Mucosa of stomach (tissue), 1 donor: ENCODE data around the gene PITPNM2.

ENCODE experiments used
- H3K27me3 ChIP-seq: one replicate; pipeline ENCODE4 v1.7.0; 2013; ENCODE audit warnings: mild to moderate bottlenecking, low read length; ENCODE audit not compliant: control insufficient read depth, insufficient read depth
- H3K36me3 ChIP-seq: one replicate; pipeline ENCODE4 v1.7.0; 2013; ENCODE audit warnings: low read length; ENCODE audit not compliant: control insufficient read depth, insufficient read depth
- H3K4me1 ChIP-seq: one replicate; pipeline ENCODE4 v1.7.0; 2013; ENCODE audit warnings: mild to moderate bottlenecking, low read length; ENCODE audit not compliant: control insufficient read depth, insufficient read depth
- H3K4me3 ChIP-seq: one replicate; pipeline ENCODE4 v1.7.0; 2013; ENCODE audit warnings: low read length
- H3K9ac ChIP-seq: one replicate; pipeline ENCODE4 v1.7.0; 2013; ENCODE audit warnings: mild to moderate bottlenecking, low read length, moderate library complexity
- H3K9me3 ChIP-seq: one replicate; pipeline ENCODE4 v1.7.0; 2013; ENCODE audit warnings: mild to moderate bottlenecking, low read length, moderate library complexity; ENCODE audit not compliant: control insufficient read depth
- donor health status: Pancreatic carcinoma.

Gene PITPNM2

DNA sequence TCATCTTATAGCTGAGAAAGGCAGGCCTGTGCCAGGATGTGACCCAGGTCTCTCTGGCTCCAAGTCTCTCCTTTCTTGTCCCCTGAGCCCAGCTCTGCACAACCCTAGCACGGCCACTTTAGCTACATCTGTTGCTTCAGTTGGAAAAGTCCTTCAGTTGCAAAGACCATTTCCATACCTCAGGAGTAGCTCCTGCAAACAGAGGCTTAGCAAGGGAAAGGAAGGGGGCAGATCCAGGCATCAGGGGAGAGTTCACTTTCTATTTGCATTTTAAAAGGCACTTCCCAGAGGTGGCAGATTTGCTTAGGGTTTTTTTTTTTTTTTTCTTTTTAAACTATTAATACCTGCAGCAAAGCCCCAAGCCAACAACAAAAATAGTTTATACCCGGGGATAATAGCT lies 3.0 kb upstream of the PITPNM2 start:
- Histone ChIP-seq H3K4me1 (peaks cover 15% of the 10 kb centered on the region), H3K27me3 (peaks cover 15% of the 10 kb centered on the region), H3K4me3 (no peak overlapping the region), H3K9ac (no peak overlapping the region), H3K9me3 (no peaks in the 10 kb centered on the region), H3K36me3 (no peaks in the 10 kb centered on the region)

DNA sequence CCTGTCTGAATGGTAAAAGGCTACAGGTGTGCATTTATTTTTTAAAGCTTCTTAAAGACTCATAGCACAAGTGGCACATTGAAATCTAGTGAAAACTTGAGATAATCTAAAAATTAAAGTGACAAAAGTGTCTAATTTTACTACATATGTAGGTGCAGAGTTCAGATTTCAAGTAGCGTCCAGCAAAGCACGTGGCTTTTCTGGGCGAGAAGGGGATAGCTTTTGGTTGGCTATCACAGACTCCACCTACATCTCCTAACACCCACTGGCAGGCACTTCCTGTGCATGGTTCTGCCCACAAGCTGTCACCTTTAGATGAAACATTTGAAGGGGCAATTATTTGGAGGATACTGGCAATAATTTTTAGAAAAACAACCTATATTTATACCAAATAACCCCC lies 1.9 kb upstream of the PITPNM2 start:
- Histone ChIP-seq H3K4me1 (peaks cover 15% of the 10 kb centered on the region), H3K36me3 (no peaks in the 10 kb centered on the region), H3K27me3 (peaks cover 15% of the 10 kb centered on the region), H3K4me3 (no peak overlapping the region), H3K9ac (no peak overlapping the region), H3K9me3 (no peaks in the 10 kb centered on the region)

DNA sequence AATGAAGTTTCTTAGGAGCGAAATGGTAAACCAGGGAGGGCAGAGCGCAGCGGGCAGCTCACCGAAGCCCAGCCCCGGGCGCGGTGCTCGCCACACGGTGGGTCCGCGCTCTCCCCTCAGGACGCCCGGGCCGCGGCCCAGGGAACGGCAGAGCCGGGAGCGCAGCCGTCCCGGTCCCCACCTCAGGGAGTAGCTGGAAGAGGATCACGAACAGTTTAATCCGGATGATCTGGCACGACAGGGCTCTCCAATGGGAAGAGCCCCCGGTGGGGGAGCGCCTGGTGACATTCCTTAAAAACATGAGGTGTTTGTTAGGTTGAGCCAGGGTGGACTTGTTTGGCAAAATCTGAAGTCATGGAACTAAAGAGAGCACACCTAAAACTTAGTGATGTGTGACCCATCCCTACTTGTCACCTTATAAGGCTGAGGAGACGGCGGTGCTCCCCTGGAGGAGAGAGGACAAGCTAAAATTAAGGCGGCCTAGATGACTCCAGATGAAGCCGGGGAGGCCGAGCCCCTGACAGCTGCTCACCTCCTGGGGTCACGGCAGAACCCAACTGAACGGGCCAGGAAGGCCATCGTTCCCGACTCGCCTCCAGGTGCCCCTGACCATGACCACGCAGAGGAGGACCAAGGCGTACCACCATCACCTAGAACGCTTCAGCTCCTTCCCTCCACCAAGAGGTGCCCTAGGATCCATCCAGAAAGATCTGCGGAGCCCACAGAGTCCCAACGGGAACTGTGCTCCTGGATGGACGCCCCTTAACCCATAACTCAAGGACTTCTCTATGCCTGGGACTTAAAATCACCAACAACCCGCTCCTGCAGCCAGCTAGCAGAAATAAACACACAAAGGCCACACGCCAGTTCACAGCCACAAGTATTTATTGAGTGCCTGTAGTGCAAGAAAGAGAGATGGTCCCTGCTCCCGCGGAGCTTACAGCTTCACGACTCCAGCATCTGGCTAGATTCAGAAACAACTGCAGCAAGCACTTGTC lies 866 bp upstream of the PITPNM2 start:
- peaks cover 15% of the 10 kb centered on the region for H3K27me3 ChIP-seq
- peak overlapping the region; percentile 9 for H3K4me3 ChIP-seq
- H3K4me1 ChIP-seq, result peaks cover 15% of the 10 kb centered on the region
- H3K9ac ChIP-seq, result peak overlapping the region; percentile 70
- H3K36me3 ChIP-seq, result no peaks in the 10 kb centered on the region
- H3K9me3 ChIP-seq, result no peaks in the 10 kb centered on the region

DNA sequence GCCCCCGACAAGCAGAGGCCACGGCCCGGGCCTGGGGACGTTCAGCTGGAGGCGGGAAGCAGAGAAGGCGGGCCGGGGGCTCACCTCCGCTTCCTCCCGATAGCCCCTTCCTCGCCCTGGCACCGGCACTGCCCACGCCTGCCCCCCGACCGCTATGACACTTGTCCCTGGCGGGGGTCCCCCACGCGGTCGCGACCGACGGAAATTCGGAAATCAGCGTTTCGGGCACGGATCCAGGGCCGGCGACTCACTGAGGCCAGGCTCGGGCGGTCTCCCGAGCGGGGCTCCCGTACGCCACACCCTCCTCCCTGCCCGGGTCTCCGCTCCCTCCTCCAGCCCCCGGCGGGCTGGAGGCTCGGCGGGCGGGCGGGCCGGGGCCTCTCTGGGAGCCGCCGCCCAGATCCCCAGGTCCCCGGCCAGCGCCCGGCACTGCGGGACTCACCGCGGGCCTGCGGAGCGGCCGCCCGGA lies 581 bp downstream of the PITPNM2 start:
- no peak overlapping the region for H3K4me3 ChIP-seq
- no peaks in the 10 kb centered on the region for H3K36me3 ChIP-seq
- peak overlapping the region; percentile 48 for H3K9ac ChIP-seq
- H3K27me3 ChIP-seq, result peaks cover 15% of the 10 kb centered on the region
- H3K4me1 ChIP-seq, result peaks cover 15% of the 10 kb centered on the region
- H3K9me3 ChIP-seq, result no peaks in the 10 kb centered on the region

DNA sequence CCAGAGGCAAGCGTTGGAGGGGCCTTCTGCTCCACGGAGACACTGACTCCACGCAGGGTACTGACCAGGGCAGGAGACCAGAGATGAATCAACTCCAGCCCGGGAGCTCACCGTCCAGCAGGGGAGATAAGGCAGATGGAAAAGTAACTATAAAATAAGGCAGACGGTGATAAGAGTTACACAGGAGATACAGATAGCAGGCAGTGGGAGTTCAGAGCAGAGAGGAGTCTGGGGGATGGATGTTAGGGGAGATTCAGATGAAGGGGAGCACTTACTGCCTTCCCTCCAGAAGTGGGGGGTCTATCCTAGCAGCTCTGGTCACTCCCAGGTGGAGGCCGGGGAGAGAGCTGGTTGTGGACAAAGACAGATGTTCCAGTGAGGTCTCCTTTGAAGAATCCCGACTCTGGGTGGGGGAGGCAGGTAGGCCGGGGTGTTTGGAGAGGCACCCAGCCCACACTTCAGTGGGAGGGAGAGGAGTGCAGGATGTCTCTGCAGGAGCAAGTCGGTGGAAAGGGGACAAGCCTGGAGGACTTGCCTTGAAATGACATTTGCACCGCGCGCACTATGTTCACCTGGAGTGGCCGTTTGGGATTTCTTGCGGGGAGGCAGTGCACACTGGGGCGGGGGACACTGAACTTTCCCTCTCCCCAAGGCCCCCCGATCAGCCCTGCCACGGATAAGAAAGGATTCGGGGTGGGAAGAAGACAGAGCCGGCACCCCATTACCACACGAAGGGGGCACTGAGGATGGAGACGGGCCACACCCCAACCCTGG lies 1.2 kb downstream of the PITPNM2 start:
- Histone ChIP-seq H3K4me3 (no peak overlapping the region), H3K36me3 (no peaks in the 10 kb centered on the region), H3K9me3 (no peaks in the 10 kb centered on the region), H3K27me3 (peaks cover 15% of the 10 kb centered on the region), H3K4me1 (peaks cover 15% of the 10 kb centered on the region), H3K9ac (peak overlapping the region; percentile 48)

DNA sequence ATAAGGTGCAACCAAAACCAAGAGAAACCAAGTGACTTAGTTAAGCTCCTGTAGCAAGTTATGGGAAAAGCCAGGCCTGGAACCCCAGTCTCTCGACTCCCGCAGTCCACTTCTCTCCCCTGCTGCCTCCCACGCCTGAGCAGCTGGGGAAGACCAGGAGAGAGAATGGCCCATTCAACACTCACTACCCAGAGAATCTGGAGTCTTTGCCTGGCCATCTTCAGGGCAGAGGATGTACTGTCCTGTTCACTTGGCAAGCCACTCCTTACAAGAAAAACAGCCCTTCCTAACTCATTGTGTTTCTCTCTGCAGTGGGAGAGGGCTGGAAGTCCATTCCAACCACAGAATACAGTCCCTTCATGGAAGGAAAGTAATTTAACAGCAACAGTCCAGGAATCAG lies 1.8 kb downstream of the PITPNM2 start:
- no peak overlapping the region for H3K9ac ChIP-seq

DNA sequence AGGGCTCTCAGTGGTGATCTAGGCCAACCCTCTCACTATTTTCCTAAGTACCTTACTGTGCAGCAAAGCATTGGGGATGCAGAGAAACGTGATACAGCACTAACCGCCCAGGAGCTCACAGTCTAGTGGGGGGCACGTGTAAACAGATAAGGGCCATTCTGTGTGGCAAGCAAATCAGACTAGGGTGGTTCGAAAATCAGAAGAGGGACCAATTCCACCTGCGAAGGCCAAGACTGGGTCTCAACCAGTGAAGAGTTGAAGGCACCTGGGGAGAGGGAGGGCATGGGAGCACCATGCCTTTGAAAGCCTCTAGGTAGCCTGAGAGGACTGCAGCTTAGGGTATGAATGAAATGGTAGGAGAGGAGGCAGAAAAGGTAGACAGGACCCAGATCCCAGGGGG lies 2.2 kb downstream of the PITPNM2 start:
- Histone ChIP-seq H3K4me3 (no peak overlapping the region), H3K4me1 (peaks cover 15% of the 10 kb centered on the region), H3K9ac (no peak overlapping the region), H3K27me3 (peaks cover 15% of the 10 kb centered on the region), H3K36me3 (no peaks in the 10 kb centered on the region), H3K9me3 (no peaks in the 10 kb centered on the region)

More for the DNA sequence above, 1.8 kb downstream of the PITPNM2 start:
- no peaks in the 10 kb centered on the region for H3K9me3 ChIP-seq
- H3K4me3 ChIP-seq, result no peak overlapping the region
- H3K4me1 ChIP-seq, result peaks cover 15% of the 10 kb centered on the region
- H3K27me3 ChIP-seq, result peaks cover 15% of the 10 kb centered on the region
- no peaks in the 10 kb centered on the region for H3K36me3 ChIP-seq

DNA sequence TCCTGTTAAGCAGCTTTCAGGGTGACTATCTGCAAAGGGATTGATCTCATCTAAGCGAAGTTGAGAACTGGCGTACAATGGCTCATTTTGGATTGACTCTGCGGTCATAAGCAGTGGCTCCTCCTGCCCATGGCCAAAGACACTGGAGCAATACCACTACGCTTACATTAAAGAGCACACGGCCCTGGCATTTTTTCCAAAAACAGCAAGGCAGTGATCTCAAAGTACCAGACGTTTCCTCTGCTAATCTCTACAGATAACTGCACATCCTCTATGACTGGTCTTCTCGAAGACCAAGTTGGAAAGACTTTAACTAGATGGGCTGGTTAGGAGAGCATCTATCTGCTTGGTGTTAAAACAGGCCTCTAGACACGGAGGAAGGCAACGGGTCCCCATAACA lies 2.7 kb downstream of the PITPNM2 start:
- H3K4me1 ChIP-seq, result peaks cover 19% of the 10 kb centered on the region
- no peaks in the 10 kb centered on the region for H3K36me3 ChIP-seq
- no peak overlapping the region for H3K4me3 ChIP-seq

DNA sequence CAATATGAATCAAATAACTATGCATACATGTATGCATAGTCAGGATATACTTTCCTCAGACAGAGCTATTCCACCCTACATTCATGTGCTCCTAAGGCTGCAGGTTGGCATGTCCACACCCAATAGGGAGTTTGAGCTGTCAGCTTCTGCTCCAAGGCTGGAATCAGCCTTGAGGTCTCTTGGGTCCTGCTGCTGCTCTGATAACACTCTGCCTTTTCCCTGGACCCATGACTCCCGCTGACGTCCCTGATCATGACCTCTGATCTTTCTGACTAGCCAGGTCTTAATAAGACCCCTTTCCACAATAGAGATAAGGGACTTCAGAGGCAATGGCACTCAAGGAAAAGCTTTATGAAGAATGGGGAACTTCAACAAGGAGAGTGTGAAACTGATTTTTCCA lies 5.7 kb downstream of the PITPNM2 start:
- H3K36me3 ChIP-seq, result no peaks in the 10 kb centered on the region
- peaks cover 14% of the 10 kb centered on the region for H3K27me3 ChIP-seq
- no peak overlapping the region for H3K9ac ChIP-seq
- peaks cover 36% of the 10 kb centered on the region for H3K4me1 ChIP-seq
- H3K4me3 ChIP-seq, result no peak overlapping the region
- no peaks in the 10 kb centered on the region for H3K9me3 ChIP-seq

More for the DNA sequence above, 2.7 kb downstream of the PITPNM2 start:
- no peak overlapping the region for H3K9ac ChIP-seq
- H3K27me3 ChIP-seq, result peaks cover 15% of the 10 kb centered on the region
- H3K9me3 ChIP-seq, result no peaks in the 10 kb centered on the region

DNA sequence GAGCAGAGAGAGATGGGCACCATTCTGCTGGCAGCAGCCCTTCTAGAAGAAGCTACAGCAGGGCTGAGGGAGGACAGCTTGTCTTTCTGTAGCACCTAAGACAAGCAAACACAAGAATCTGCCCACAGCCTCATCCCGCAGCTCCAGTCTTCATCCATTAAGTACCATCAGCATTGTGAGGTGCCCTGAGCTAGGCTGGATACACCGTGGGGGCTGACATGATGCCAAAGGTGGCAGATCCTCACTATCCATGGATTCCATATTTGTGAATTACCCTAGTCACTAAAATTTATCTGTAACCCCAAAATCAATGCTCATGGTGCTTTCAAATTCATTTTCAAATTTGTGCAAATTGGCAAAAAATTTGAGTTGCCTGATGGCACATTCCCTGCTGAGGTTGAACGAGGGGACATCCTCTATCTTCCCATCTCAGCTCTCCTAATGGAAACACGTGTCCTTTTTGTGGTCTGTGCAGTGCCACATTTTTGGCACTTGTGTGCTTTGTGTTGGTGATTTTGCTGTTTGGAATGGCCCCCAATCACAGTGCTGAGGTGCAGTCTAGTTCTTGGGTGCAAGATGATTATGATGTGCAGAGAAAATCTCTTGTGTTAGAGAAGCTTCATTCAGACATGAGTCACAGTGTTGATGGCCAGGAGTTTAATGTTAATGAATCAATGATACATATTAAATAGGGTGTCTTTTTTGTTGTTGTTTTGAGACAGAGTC lies 7.0 kb downstream of the PITPNM2 start:
- no peaks in the 10 kb centered on the region for H3K9me3 ChIP-seq
- H3K27me3 ChIP-seq, result peaks cover under 1% of the 10 kb centered on the region
- H3K36me3 ChIP-seq, result no peaks in the 10 kb centered on the region
- H3K4me1 ChIP-seq, result peaks cover 34% of the 10 kb centered on the region
- H3K9ac ChIP-seq, result no peak overlapping the region
- H3K4me3 ChIP-seq, result no peak overlapping the region

DNA sequence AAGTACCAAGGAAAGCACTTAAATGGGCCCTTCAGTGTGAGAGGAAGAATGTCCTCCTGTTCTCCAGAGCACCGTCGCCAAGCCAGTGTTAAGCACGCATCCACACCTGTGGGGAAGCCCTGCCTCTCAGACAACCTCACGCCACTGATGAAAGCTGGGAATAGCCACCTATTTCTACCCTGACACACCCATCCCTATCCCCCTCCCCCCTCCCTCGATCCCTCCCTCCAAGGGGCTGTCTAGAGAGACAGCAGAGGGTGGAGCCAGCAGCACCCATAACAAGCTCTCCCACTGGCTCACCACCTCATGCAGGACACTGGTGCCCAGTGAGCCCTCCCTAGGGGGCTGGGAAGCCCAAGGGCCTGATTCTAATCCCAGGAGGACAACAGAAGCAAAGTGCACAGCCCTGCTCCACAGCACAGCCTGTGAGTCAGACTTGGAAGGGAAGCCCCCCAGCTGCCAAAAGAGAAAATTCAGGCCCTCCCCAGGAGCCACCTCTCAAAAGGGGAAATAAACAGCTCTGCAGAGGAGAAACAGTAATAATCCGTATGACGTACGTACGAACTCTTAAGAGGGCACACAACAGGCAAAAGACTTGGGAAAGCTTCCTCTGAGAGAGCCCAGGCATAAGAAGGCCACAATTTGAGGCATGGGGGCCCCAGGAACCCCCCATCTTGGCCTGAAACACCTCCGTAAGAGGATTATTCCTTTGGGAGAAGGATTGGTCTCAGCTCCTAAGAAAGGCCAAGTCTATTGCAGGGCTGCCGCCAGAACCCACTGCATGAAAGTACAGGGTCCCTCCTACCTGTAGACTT lies 7.8 kb downstream of the PITPNM2 start:
- no peak overlapping the region for H3K9ac ChIP-seq
- H3K27me3 ChIP-seq, result no peaks in the 10 kb centered on the region
- no peaks in the 10 kb centered on the region for H3K9me3 ChIP-seq
- peaks cover 34% of the 10 kb centered on the region for H3K4me1 ChIP-seq
- no peak overlapping the region for H3K4me3 ChIP-seq
- no peaks in the 10 kb centered on the region for H3K36me3 ChIP-seq
